Uterus (tissue), 2 donors: ENCODE results near the gene NOC4L.

Experiments used
- POLR2A ChIP-seq, 2 donors: fragments of 450-650 bp; IDR thresholded peaks; one replicate each; pipeline ENCODE4 v1.6.1; 2016; ENCODE audit warnings: antibody characterized with exemption in 2 of 2, mild to moderate bottlenecking in 1 of 2, moderate library complexity in 1 of 2
- TF ChIP-seq, protein P1 (sequence below), 4 experiments: fragments of 200-600 bp in 2 of 4; fragments of 450-650 bp in 2 of 4; sonication (generic) in 2 of 4; IDR thresholded peaks; one replicate each; pipeline ENCODE4 v1.5.1; 2016 to 2019; ENCODE audit warnings: antibody characterized with exemption in 4 of 4, mild to moderate bottlenecking in 2 of 4, moderate library complexity in 1 of 4

DNA sequence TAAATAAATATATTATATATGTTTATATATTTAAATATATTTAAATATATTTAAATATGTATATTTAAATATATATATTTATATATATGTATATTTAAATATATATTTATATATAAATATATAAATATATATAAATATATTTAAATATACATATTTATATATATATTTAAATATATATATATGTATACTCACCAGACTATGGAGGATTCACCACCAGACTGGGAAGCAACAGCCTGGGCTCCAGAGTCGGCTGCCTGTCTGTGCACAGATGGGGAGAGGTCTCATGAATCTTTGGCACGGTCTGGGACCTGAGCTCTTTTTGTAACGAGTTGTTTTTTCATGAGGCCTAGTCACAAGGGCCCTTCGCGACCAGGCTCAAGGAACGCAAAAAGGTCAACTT is 21.3 kb downstream of the NOC4L start:
- TF ChIP-seq, protein P1, sequence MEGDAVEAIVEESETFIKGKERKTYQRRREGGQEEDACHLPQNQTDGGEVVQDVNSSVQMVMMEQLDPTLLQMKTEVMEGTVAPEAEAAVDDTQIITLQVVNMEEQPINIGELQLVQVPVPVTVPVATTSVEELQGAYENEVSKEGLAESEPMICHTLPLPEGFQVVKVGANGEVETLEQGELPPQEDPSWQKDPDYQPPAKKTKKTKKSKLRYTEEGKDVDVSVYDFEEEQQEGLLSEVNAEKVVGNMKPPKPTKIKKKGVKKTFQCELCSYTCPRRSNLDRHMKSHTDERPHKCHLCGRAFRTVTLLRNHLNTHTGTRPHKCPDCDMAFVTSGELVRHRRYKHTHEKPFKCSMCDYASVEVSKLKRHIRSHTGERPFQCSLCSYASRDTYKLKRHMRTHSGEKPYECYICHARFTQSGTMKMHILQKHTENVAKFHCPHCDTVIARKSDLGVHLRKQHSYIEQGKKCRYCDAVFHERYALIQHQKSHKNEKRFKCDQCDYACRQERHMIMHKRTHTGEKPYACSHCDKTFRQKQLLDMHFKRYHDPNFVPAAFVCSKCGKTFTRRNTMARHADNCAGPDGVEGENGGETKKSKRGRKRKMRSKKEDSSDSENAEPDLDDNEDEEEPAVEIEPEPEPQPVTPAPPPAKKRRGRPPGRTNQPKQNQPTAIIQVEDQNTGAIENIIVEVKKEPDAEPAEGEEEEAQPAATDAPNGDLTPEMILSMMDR (IDR thresholded peaks at IDR 0.05): no peak
- TF ChIP-seq POLR2A (IDR thresholded peaks at IDR 0.05): no peak
